Liver (tissue), 9 donors: Measurements from ENCODE around the gene UMODL1. TPM values are rescaled to one million over a fixed set of nuclear protein-coding genes. Genes with fewer than 3 reads are reported as not detected.

Experiments used
- DNase-seq: peaks from one replicate; pipeline ENCODE4 v3.0.0-alpha.2; 2017; ENCODE audit warnings: low spot score
- H3K27ac ChIP-seq, 2 donors: one replicate each; pipeline ENCODE4 v1.7.0; 2013; ENCODE audit warnings: inconsistent platforms in 2 of 2, low read length in 2 of 2, control low read depth in 1 of 2, low read depth in 1 of 2, mild to moderate bottlenecking in 1 of 2
- H3K27me3 ChIP-seq, 4 donors: one replicate each; pipeline versions ENCODE4 v1.6.1 to v1.7.0; 2013; ENCODE audit warnings: low read length in 3 of 4, inconsistent platforms in 1 of 4, mild to moderate bottlenecking in 1 of 4, moderate library complexity in 1 of 4; ENCODE audit not compliant: control insufficient read depth in 4 of 4, insufficient read depth in 4 of 4
- H3K36me3 ChIP-seq, 4 donors: one replicate each; pipeline versions ENCODE4 v1.6.1 to v1.7.0; 2013; ENCODE audit warnings: low read length in 3 of 4, mild to moderate bottlenecking in 3 of 4, low read depth in 1 of 4, moderate library complexity in 1 of 4; ENCODE audit not compliant: control insufficient read depth in 4 of 4, insufficient read depth in 3 of 4
- H3K4me1 ChIP-seq, 4 donors: one replicate each; pipeline versions ENCODE4 v1.6.1 to v1.7.0; 2013; ENCODE audit warnings: low read length in 3 of 4, mild to moderate bottlenecking in 3 of 4, moderate library complexity in 1 of 4; ENCODE audit not compliant: control insufficient read depth in 4 of 4, insufficient read depth in 4 of 4
- H3K4me3 ChIP-seq, 3 donors: one replicate each; pipeline versions ENCODE4 v1.6.1 to v1.7.0; 2013; ENCODE audit warnings: low read length in 3 of 3, control low read depth in 1 of 3, low read depth in 1 of 3, mild to moderate bottlenecking in 1 of 3
- H3K9ac ChIP-seq, 2 donors: one replicate each; pipeline ENCODE4 v1.7.0; 2013; ENCODE audit warnings: low read length in 2 of 2, mild to moderate bottlenecking in 2 of 2, moderate library complexity in 2 of 2, control low read depth in 1 of 2, low read depth in 1 of 2
- H3K9me3 ChIP-seq, 4 donors: one replicate each; pipeline versions ENCODE4 v1.6.1 to v1.7.0; 2013; ENCODE audit warnings: low read length in 3 of 4; ENCODE audit not compliant: control insufficient read depth in 4 of 4
- CTCF ChIP-seq: fragments of 150-350 bp; IDR thresholded peaks from 2 replicates; pipeline ENCODE4 v1.5.1; 2017; ENCODE audit warnings: improper control_type of control experiment, low read depth, low read length; ENCODE audit not compliant: missing input control
- EGR1 ChIP-seq, 2 donors: IDR thresholded peaks; 2 replicates each; pipeline ENCODE4 v1.6.1; 2016 to 2018; ENCODE audit warnings: antibody characterized with exemption in 2 of 2, low read depth in 2 of 2
- FOXA1 ChIP-seq: IDR thresholded peaks from 2 replicates; pipeline ENCODE4 v1.6.1; 2016; ENCODE audit warnings: antibody characterized with exemption
- FOXA2 ChIP-seq: IDR thresholded peaks from 2 replicates; pipeline ENCODE4 v1.6.1; 2016; ENCODE audit warnings: antibody characterized with exemption
- GABPA ChIP-seq, 2 donors: IDR thresholded peaks in 1 of 2; conservative IDR thresholded peaks in 1 of 2; 2 replicates each; pipeline ENCODE4 v1.6.1; 2016; ENCODE audit warnings: antibody characterized with exemption in 2 of 2, mild to moderate bottlenecking in 1 of 2, moderate library complexity in 1 of 2
- HNF4A ChIP-seq, 2 donors: conservative IDR thresholded peaks; 2 replicates each; pipeline ENCODE4 v1.6.1; 2016; ENCODE audit warnings: antibody characterized with exemption in 2 of 2, mild to moderate bottlenecking in 2 of 2
- JUND ChIP-seq, 2 donors: IDR thresholded peaks; 2 replicates each; pipeline ENCODE4 v1.6.1; 2016; ENCODE audit warnings: antibody characterized with exemption in 2 of 2
- NR2F2 ChIP-seq: IDR thresholded peaks from 2 replicates; pipeline ENCODE4 v1.6.1; 2016; ENCODE audit warnings: antibody characterized with exemption
- REST ChIP-seq: IDR thresholded peaks from 2 replicates; pipeline ENCODE4 v1.6.1; 2016; ENCODE audit warnings: antibody characterized with exemption, mild to moderate bottlenecking
- RXRA ChIP-seq, 2 donors: IDR thresholded peaks; 2 replicates each; pipeline ENCODE4 v1.6.1; 2017 to 2018; ENCODE audit warnings: antibody characterized with exemption in 2 of 2, mild to moderate bottlenecking in 1 of 2
- SP1 ChIP-seq: IDR thresholded peaks from 2 replicates; pipeline ENCODE4 v1.6.1; 2018; ENCODE audit warnings: antibody characterized with exemption, mild to moderate bottlenecking
- TAF1 ChIP-seq: conservative IDR thresholded peaks from 2 replicates; pipeline ENCODE4 v1.6.1; 2016; ENCODE audit warnings: antibody characterized with exemption, mild to moderate bottlenecking
- YY1 ChIP-seq: IDR thresholded peaks from 2 replicates; pipeline ENCODE4 v1.6.1; 2016; ENCODE audit warnings: antibody characterized with exemption, mild to moderate bottlenecking
- ZBTB33 ChIP-seq: IDR thresholded peaks from 2 replicates; pipeline ENCODE4 v1.6.1; 2016; ENCODE audit warnings: antibody characterized with exemption
- WGBS: extraction: QIAGEN DNeasy Blood & Tissue Kit; methylation state at CpG from one replicate; pipeline ENCODE4 v1.1.7; 2013; 5-methylcytosine and 5-hydroxymethylcytosine counted together
- polyA plus RNA-seq, 2 donors: library from polyadenylated mRNA; stranded (reverse) in 1 of 2; unstranded in 1 of 2; fragments of 200-250 nt in 1 of 2; fragments of >200 nt in 1 of 2; fragmentation: Nextera tagmentation in 1 of 2; extraction: Ambion mirVana in 1 of 2; gene quantifications; one replicate each; pipeline versions ENCODE4 v1.2.1 to v1.2.3, GENCODE V29; 2013 to 2015
- total RNA-seq, 2 donors: library from RNA; depleted of rRNA; stranded (reverse); fragments of >200 nt; gene quantifications; one replicate each; pipeline ENCODE4 v1.2.3, GENCODE V29; 2014
- donor health status: healthy.
- donor health status: healthy.
- donor health status: healthy.
- donor health status: healthy.
- donor health status: healthy.

Gene UMODL1
- total and polyA plus RNA-seq, 4 donors = 0.08 to 0.14 (median 0.08) TPM; not detected in 1

GRCh38 chr21:42130441-42130840, 59.3 kb downstream of the UMODL1 start:
- Histone ChIP-seq H3K27me3 (no peaks in the 10 kb centered on the region), H3K27ac (no peak overlapping the region), H3K4me3 (no peak overlapping the region), H3K9ac (no peak overlapping the region), H3K36me3 (no peaks in the 10 kb centered on the region), H3K4me1 (no peaks in the 10 kb centered on the region), H3K9me3 (no peaks in the 10 kb centered on the region)
- WGBS = 78% methylated on average over 6 of the region's 6 CpGs
- DNase-seq = no peak
- no peak for TF ChIP-seq FOXA1
- TF ChIP-seq TAF1 = no peak
- no peak for TF ChIP-seq CTCF
- TF ChIP-seq REST = no peak
- no peak for TF ChIP-seq EGR1 (IDR thresholded peaks at IDR 0.05; ENCODE audit: low read depth in 2 of 2)

- no peak overlapping the region for H3K4me3 ChIP-seq
- WGBS = 41% methylated on average over 1 of the region's 1 CpG
- no peaks in the 10 kb centered on the region for H3K9me3 ChIP-seq
- no peaks in the 10 kb centered on the region for H3K36me3 ChIP-seq
- no peak for TF ChIP-seq EGR1 (IDR thresholded peaks at IDR 0.05; ENCODE audit: low read depth in 2 of 2)
- no peak for TF ChIP-seq GABPA (IDR thresholded peaks at IDR 0.05 in 1 of 2, conservative IDR thresholded peaks at IDR 0.05 in 1 of 2)
- TF ChIP-seq CTCF = no peak
- TF ChIP-seq SP1 = no peak
- no peak for TF ChIP-seq YY1
- TF ChIP-seq FOXA2 = no peak
- TF ChIP-seq HNF4A (conservative IDR thresholded peaks at IDR 0.05) = no peak
- TF ChIP-seq RXRA (IDR thresholded peaks at IDR 0.05) = no peak
- no peak for TF ChIP-seq TAF1
- no peak for TF ChIP-seq NR2F2
- TF ChIP-seq ZBTB33 = no peak
- no peak for TF ChIP-seq REST
- no peak for TF ChIP-seq JUND (IDR thresholded peaks at IDR 0.05)
- no peaks in the 10 kb centered on the region for H3K4me1 ChIP-seq
- DNase-seq = no peak
- no peaks in the 10 kb centered on the region for H3K27me3 ChIP-seq
- no peak overlapping the region for H3K27ac ChIP-seq
- H3K9ac ChIP-seq = no peak overlapping the region
These were observed 61.1 kb downstream of the UMODL1 start for GRCh38 chr21:42132183-42132582.
